Fibroblast of skin of left quadriceps (primary cell): ENCODE data around the gene MAPT.

Experiments
- DNase-seq, 2 experiments: peaks; one replicate each; pipeline ENCODE4 v3.0.0-alpha.2; 2013; ENCODE audit warnings: low read depth in 2 of 2

The MAPT gene

GRCh38 chr17:45973099-45973780 is 78.9 kb downstream of the MAPT start:
- no peak for DNase-seq

GRCh38 chr17:45973946-45974859 is 79.8 kb downstream of the MAPT start:
- no peak for DNase-seq

GRCh38 chr17:45974916-45975630 is 80.7 kb downstream of the MAPT start:
- no peak for DNase-seq

GRCh38 chr17:45975640-45976295 is 81.4 kb downstream of the MAPT start:
- DNase-seq = no peak

- DNase-seq = no peak
Measured at GRCh38 chr17:45976391-45976754, 82.0 kb downstream of the MAPT start.

GRCh38 chr17:45976755-45977505 is 82.6 kb downstream of the MAPT start:
- no peak for DNase-seq

GRCh38 chr17:45977506-45977824 is 83.1 kb downstream of the MAPT start:
- DNase-seq = no peak

GRCh38 chr17:45977976-45978626 is 83.7 kb downstream of the MAPT start:
- DNase-seq = no peak

GRCh38 chr17:45979137-45979536 is 84.8 kb downstream of the MAPT start:
- DNase-seq = no peak

GRCh38 chr17:45980855-45981254 is 86.5 kb downstream of the MAPT start:
- no peak for DNase-seq

GRCh38 chr17:45981306-45981705 is 87.0 kb downstream of the MAPT start:
- no peak for DNase-seq

- DNase-seq = no peak
Measured at GRCh38 chr17:45982791-45983613, 88.6 kb downstream of the MAPT start.

GRCh38 chr17:45983614-45984310 is 89.4 kb downstream of the MAPT start:
- DNase-seq = no peak

- no peak for DNase-seq
Measured at GRCh38 chr17:45984368-45984767, 90.0 kb downstream of the MAPT start.

GRCh38 chr17:45985447-45985846 is 91.1 kb downstream of the MAPT start:
- no peak for DNase-seq

GRCh38 chr17:45986056-45986455 is 91.7 kb downstream of the MAPT start:
- no peak for DNase-seq

- DNase-seq = no peak
Measured at GRCh38 chr17:45987706-45988105, 93.4 kb downstream of the MAPT start.

GRCh38 chr17:45989759-45990158 is 95.4 kb downstream of the MAPT start:
- DNase-seq = no peak

- DNase-seq = no peak
Measured at GRCh38 chr17:45990886-45991285, 96.5 kb downstream of the MAPT start.
